Activated gamma-delta T cell treated with Interleukin-2 at 50 U/mL for 16 hours (primary cell): ENCODE data around the gene NMT2.
A peak's percentile ranks its signal among the peaks of the same experiment; 100 is the strongest.
"Not testable (repeated sequence)": the region's sequence is repeated elsewhere in the genome, so short reads cannot be mapped to it uniquely, and the experiment has no call there.

ENCODE experiments used
- DNase-seq: peaks from one replicate; pipeline ENCODE4 v3.0.0-alpha.2; 2020

NMT2 gene

DNA sequence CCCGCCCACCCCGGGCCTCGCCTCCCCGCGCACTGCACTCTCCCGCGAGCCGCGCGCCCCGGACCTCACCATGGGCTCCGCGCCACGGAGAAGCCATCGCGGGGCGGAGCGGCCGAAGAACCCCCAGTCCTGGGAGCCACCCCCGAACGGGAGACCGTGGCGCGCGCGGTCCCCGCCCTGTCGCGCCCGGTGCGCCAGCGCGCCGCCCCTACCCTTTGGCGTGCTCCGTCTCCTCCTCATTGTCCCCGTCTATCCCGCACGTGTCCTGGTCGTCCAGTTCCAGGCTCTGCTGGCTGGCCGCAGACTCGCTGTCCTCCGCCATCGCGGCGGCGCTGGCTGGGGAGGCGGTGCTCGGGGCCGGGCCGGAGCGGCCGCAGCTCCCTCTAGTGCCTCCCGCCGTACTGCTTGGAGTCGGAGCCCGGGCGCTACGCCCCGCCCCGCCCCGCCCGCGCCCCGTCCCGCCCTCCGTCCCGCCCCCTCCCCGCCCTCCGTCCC, at the start of gene NMT2:
NMT2 (minus strand) TSS at position 403 of the 495 bp plus-strand sequence; CDS start at position 322, 81 bp downstream.
- no peak for DNase-seq

DNA sequence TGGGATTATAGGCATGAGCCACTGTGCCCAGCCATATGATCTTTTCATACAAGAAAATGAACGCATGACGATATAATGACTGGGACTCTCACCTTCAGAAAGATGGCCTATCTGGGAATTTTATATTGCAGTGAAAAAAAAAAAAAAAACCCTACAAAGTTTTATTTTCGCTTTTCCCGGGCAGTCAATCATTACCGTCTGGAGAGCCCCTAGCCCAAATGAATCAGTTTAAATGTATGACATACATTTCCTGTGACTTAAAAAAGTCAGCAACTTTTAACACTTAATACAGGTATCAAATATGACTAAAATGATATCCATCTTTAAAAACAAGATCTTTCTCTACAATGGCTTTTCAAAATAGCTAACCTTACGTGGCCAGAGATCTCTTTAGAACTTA, 48.2 kb upstream of the NMT2 start:
- no peak for DNase-seq

DNA sequence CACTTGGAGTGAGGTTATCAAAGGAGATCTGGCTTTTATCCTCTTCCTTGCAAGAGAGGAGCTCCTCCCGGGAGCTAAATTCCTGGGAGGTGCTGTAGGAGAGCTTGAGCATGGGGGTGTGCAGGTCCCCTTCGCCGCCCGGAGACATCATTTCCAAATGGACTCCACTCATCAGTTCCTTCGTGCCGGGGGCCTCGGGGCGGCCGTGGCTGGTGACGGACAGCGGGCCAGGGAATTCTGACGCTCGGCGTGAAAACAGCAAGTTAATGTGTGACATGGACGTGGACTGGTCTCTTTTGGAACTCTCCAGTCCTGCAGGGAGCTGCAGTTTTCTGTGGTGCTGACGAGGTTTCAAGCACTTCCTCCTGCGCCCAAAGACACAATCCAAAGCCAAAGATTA, 45.7 kb upstream of the NMT2 start:
- DNase-seq, result no peak

DNA sequence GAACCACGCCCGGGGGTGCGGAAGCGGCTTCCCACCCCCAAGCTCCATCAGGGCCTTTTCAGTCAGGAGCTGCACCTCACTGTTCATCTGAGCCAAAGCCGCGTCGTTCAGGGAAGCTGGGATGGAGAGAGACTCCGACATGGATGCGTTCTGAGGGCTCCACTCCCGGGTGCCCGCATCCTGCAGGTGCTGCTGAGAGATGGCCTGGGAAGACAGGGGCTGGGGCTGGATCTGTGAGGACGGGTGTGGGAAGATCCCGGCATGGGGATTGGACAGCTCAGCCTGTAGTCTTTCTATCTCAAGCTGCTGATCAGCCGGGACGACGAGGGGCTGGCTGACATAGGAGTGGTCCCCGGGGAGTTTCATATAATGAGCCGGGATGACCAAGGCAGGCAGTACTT, 45.0 kb upstream of the NMT2 start:
- DNase-seq, result no peak

DNA sequence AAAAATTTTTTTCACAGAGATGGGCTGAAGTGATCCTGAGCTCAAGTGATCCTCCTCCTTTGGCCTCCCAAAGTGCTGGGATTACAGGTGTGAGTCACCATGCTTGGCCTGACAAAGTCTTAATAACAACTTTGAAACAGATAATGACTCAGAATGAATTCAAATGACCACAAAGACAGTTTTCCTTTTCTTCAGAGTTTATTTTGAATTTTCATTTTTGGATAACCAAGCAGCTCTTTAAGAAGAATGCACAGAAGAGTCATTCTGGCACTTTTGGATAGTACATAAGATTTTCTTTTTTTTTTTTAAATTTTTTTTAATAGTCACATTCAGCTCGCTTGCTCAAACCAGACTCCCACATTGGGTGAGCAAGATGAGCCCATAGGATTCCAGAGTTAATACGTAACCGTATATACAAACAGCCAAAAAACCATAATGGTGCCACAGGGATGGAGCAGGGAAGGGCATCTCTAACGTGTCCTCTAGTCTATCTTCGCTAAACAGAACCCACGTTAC, 43.0 kb upstream of the NMT2 start:
- no peak for DNase-seq

DNA sequence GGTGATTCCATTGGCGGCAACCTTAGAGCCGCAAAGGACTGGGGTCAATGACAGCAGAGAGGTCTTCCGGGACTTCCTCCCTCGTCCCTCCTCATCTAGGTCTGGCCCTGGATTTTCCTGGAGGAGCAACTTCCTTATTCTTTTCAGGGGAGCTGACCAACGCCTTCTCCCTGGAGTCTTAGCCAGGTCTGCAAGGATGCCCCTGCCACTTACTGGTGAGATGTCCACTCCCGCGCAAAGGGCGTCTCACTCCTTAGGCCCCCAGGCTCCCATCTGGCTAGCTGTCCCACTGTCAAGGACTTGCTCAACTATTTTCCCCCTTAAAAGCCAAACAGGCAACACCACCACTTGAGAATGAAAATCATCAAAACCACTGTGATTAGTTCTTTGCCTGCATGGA, 42.0 kb upstream of the NMT2 start:
- DNase-seq, result no peak

DNA sequence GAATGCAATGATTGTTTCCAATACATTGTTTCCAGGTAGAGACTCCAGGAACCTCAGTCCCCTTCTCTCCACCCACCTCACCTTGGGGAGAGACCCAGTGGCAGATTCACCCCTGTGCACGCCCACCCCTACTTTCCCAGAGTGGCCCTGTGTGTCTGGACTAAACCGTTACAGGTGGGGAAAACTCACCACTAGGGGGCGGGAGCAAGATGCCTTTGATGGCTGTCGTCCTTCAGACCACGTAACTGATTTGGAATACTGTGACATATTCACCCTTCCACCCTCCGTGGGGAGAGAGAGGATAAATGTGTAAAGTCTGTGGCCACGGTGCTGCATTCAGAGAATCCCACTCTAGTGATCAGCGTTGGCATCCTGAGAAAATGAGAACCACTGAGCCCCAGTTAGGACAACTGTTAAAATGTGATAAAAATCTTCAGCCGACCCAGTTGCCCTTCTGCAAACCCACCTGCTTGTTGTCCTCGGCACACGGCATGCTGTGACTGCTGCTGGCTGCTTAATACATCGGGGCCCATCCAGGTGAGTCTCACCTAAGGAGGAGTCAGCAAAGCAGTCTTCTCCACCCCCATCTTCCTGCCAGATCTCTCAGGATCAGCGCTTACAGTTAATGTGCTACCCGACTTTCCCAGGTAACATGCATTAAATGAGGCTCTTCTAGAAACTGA, 41.5 kb upstream of the NMT2 start:
- peak; percentile 86 for DNase-seq

DNA sequence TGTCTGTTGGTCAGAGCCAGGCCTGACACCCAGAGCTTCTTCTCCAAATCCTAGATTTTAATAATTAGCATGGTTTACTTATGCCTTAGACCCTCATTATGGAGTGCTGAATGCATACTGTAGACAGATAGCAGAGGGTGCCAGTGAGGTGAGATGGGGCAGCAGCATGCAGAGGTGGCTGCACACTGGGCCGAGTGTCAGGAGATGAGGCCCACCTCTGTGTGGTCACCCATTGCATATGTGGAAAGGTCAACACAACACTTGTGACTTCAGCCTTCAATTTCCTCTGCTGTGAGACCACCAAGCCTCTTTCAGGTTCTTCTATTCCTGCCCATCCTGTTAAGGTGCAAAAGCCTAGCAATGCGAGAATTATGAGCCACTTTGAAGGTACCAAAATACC, 39.7 kb upstream of the NMT2 start:
- no peak for DNase-seq

DNA sequence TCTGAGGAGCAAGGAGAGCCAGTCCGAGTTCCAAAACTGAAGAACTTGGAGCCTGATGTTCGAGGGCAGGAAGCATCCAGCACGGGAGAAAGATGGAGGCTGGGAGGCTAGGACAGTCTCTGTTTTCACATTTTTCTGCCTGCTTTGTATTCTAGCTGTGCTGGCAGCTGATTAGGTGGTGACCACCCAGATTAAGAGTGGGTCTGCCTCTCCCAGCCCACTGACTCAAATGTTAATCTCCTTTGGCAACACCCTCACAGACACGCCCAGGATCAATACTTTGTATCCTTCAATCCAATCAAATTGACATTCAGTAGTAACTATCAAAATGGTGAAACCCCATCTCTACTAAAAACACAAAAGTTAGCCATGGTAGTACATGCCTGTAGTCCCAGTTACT, 38.9 kb upstream of the NMT2 start:
- DNase-seq, result not testable (repeated sequence)

DNA sequence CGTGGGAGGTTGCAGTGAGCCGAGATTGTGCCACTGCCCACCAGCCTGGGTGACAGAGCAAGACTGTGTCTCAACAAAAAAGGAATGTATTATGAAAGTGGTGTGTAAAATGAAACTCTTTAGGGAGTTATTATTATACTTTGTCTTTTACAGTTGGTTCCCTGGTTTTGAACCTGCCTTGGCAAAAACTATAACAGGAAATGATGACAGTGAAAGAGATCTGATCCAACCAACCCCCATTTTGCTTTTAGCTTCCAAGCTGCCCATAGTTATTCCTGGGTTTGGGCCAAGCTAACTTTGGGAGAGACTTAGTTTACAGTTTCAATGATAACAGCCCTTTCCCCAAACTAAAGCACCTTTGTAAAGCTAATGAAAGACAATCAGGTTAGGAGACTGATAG, 34.1 kb upstream of the NMT2 start:
- no peak for DNase-seq

DNA sequence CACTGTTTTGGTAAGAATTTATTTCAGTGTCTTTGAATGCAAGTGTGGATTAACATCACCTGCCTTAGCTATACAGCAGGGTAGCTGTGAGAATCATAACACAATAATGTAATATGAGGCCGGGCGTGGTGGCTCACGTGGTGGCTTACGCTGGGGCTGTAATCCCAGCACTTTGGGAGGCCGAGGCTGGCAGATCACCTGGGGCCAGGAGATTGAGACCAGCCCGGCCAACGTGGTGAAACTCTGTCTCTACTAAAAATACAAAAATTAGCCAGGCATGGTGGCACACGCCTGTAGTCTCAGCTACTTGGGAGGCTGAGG, 33.8 kb upstream of the NMT2 start:
- not testable (repeated sequence) for DNase-seq

DNA sequence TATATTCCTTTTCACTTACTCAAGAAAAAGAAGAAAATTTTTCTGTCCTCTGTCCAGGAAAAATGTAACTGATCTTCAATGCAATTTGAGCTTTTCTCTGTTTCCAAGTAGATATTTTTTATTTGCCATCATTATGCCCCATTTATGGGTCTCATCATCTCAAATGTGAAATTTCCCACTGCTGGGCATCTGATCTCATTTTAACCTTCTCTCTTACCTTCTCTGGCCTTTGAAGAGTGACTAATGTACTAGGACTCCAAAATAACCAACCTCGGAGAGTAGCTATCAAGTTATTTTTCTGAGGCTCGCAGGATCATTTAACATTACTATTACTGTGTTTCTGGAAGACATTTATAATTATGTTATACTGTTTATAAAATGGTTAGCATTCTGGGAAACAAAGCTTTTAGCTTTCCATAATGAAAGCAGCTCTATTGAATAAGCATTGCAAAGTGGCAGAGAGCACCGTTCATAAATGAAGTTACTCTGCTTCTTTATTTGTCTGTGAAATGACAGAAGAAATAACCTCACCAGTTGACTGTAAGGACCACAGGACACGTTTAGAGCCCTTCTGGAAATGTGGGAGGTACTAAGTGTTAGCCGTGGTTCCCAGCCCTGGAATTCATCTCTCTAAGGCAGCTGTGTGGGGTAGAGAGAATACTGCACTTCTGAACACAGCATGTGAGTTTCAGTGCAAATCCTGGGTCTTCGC, 33.3 kb upstream of the NMT2 start:
- DNase-seq, result no peak

DNA sequence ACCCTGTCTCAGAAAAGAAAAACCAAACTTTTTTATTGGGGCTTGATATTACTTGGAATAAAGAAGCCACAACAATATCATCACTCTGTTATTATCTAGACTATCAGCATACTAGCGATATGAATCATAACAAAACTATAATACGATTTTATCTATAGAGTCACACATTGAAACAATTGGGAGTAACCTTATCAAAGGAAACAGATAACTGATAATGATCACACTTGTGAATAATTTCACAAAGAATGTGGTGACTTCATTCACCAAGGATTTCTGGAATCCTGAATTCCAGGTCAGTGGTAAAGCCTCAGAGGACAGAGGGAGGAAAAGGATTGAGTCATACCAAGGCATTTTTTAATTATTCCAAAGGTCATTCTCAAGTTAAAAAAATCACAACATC, 32.1 kb upstream of the NMT2 start:
- DNase-seq, result no peak

DNA sequence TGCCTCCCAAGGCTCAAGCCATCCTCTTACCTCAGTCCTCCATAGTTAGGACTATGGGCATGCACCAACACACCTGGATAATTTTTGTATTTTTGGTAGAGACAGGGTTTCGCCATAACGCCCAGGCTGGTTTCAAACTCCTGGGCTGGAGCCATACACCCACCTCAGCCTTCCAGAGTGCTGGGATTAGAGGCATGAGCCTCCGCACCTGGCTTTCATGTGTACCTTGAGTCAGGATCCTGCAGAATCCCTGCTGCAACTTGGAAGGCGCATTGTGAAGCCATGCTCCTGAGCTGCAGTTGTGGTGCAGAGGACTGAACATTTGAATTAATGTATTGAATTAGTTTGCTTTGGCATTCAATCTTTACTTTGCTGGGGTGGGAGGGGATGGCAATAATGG, 29.4 kb upstream of the NMT2 start:
- DNase-seq, result no peak

DNA sequence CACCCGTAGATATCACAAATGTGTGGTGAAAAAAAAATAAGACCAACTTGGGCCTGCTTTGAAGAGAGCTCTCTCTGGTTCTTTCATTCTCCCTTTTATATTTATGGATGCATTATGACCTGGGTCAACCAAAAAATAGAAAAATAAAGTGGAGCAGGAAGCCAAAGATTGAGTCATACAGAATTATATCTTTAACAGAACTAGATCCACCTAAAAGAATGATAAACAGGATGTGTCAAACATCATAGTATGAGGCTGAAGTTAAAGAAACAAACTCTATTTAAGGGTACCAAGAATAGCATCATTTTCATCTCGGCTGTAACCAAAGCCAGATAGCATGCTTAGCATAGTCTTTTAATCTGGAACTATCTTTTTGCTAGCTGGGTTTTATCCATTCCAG, 28.8 kb upstream of the NMT2 start:
- DNase-seq, result no peak

DNA sequence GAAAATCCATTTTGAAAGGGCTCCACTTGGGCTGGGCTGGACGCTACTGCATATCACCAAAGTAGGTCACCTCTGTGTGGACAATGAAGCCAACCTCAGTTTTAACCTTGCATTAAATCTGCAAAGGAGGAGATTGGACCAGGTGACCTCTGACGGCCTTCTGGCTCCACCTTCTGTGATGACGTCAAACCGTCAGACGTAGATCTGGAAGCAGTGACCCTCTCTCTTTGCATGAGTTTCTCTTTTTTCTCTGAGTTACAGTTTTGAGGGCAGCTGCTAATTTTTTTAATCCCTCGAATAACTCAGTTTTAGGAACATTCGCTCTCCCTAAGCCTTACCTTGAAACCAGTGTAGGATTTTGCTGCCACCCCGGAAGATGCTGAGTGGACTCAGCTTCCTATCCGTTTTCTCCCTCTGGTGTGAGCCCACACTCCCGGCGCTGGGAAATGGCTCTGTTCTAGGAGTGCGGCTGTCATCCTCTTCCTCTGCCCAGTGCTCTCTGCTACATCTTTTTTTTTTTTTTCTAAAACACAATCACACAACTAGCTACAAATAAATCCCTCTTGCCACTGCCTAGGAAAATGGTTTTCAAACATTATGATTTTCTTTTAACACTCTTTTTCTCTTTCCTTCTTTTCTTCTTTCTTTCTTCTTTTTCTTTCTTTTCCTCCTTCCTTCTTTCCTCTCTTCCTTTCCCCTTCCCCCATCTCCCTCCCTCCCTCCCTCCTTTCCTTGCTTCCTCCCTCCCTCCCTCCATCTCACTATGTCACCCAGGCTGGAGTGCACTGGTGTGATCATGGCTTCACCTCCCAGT, 27.7 kb upstream of the NMT2 start:
- no peak for DNase-seq

DNA sequence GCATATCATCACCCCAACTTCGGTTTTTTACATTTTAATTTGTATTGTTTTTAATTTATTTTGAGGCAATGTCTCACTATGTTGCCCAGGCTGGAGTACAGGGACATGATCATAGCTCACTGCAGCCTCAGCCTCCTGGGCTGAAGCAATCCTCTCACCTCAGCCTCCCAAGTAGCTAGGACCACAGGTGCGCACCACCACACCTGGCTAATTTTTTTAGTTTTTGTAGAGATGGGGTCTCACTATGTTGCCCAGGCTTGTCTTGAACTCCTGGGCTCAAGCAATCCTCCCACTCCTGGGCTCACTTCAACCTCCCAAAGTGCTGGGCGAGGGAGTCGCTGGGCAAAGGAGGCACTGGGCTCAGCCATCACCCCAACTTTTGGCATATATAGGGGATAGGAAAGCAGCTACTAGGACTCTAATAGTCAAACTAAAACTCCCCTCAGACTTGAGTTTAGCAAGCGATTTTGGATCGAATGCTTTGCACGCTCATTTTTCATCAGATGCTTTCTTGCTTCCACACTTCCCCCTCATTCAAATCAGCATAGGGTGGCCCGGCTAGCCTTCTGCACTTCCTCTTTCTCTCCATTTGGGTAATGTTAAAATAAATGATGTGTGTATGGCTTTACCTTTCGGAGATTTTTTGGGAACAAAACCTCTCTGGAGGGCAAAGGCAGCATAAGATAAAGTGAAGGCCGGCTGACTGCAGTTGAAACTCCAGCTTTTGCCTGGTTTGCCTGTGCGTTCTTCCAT, 20.8 kb upstream of the NMT2 start:
- no peak for DNase-seq

DNA sequence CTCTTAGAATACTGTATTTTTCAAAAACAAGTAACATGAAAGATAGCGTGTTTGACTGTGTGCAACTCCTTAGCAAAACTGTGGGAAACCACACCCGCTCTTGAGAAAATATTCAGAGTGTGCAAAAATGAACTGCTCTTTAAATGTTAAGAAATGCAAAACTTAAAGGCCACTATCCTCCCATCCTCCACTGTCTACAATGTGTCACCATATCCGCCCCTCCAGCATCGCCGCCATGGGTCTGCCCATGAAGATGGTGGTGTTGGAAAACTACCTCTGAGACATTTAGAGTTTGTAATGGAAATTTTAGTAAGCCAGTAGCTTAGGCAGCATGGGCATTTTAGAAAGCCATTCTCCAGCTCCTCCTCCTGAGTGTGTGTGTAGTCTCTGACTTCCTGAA, 20.1 kb upstream of the NMT2 start:
- DNase-seq, result no peak

DNA sequence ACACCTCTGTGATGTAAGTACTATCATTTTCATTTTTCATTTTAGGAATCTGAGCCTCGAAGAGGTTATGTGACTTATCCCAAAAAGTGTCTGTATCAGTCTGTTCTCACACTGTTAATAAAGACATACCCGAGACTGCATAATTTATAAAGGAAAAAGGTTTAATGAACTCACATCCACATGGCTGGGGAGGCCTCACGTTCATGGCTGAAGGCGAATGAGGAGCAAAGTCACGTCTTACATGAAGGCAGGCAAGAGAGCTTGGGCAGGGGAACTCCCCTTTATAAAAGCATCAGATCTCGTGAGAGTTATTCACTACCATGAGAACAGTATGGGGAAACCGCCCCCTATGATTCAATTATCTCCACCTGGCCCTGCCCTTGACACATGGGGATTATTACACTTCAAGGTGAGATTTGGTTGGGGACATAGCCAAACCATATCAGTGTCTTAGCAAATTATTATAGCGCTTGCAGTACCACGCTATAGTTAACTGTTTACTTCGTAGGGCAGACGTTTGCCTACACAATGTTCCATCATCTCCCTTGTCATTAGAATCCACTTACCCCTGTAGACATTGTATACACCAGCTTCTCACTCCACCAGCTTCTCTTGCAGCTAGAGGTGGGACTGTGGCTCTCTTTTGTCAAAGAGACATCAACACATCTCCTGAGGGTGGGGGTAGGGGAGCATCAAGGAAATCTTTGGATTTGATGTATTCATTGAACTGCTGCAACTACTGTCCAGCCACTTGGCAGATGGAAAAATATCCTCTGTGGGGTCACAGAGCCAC, 15.4 kb upstream of the NMT2 start:
- DNase-seq, result no peak

DNA sequence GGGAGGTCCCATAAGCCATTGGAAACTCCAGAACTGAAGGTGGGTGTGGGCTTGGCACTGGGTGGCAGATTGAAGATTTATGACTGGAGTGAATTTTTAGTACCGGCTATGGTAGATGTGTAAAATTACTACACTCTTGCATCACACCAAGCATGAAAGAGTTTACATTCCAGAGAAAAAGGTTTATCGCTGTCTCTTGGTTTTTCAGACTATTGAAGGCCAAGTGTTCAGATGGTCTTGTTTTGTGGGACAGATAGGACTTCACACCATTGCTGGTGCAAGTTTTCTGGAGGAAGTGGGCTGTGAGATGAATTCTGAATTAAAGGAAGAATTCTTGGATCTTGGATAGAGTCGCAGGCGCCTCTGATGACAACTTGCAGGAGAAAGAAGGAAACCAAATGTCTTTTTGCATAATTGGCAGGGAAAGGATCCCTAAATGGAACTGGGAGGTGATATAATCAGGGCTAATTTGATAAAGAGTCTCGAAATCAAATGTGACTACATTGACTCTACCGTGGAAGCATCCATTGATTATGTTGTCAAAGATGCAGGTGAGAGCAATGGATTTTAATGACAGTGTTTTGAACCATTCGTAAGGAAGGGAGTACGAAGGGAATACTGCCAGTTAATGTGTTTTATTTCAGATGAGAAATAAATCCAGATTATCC, 14.2 kb upstream of the NMT2 start:
- no peak for DNase-seq

DNA sequence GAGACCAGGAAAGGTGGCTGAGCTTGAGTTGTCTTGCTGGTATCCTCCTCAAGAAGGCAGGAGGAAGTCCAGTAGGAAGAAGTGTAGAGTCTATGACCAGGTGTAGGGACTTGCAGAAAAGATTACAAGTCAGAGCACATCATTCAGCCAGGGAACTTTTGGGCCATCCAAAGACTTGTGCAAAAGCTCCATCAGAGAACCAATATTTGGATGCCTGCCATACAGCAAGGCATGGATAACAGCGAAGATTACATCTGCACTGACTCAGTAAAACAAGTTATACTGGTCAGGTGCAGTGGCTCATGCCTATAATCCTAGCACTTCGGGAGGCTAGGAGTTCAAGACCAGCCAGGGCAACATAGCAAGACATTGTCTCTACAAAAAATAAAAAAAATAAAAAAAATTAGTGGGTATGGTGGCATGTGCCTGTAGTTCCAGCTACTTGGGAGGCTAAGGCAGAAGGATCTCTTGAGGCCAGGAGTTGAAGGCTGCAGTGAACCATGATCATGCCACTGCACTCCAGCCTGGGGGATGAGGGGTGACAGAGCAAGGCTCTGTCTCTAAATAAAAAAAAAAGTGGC, 13.2 kb upstream of the NMT2 start:
- no peak for DNase-seq
